Measurements from ENCODE around the gene ICAM5.
A peak's percentile ranks its signal among the peaks of the same experiment; 100 is the strongest.

- no peak for TF ChIP-seq CTCF (IDR thresholded peaks at IDR 0.05)
- TF ChIP-seq POLR2A (IDR thresholded peaks at IDR 0.05): peak in 1 of 2 donors; percentile 24
- TF ChIP-seq POLR2AphosphoS5 (IDR thresholded peaks at IDR 0.05): peak; percentile 66 to 90 (median 74)
- peak in 2 of 4 donors; percentile 52 to 67 for TF ChIP-seq EP300 (IDR thresholded peaks at IDR 0.05)
Observed at GRCh38 chr19:10270616-10271394, 18.9 kb upstream of the ICAM5 start, which contains the start of gene ICAM1.
